NOMO-1 treated with DMSO at 0.1 percent for 48 hours (cell line): Measurements from ENCODE around the gene VAV1.

ENCODE experiments used
- DNase-seq: peaks from one replicate; lab custom pipeline; 2025; ENCODE audit not compliant: unreplicated experiment; lab: John Stamatoyannopoulos, UW

Gene VAV1

DNA sequence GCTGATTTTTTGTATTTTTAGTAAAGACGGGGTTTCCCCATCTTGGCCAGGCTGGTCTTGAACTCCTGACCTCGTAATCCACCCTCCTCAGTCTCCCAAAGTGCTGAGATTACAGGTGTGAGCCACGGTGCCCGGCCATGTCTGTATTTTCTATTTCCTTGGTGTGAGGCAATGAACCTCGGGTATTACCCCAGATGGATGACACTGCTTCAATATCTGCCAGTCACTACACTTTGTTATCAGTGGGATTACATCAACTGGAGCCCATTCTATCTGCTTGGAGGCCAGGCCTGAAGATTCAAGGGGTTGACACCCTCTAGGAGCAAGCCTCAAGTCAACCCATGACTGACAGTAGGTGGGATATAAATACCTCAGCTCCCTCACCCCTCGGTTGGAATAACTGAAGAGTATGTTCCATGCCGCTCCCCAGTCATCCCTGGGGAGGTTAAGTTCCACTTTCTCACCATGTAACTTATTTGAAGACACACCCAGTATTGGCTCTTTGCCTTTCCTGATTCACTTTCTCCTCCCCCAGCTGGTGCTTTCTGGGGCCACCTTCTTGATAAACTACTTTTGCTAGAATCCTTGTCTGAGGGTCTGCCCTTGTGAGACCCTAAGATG, 113.9 kb downstream of the VAV1 start:
- peak; percentile 16 for DNase-seq

DNA sequence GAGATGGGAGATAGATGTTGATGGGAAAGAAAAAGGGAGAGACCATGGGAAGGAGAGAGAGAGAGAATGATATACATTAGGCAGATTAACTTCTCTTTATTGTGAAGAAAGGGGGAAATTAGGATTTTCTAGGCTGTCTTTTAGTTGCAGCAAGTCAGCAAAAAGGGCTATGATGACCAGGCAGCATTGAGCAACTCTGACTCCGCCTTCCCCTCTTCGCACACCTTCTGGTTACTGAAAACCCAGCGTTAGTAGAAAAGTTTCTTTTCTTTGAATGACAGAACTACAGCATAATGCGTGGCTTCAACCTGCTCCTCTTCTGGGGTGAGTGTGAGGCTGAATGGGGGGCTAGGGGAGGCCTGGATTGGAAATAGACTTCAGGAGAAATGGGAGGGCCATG, 114.8 kb downstream of the VAV1 start, which contains the start of gene ADGRE1:
TSS of gene ADGRE1 (plus strand) at position 264 of the 400 bp plus-strand sequence. CDS start at position 294, 30 bp downstream.
- DNase-seq, result peak; percentile 83

DNA sequence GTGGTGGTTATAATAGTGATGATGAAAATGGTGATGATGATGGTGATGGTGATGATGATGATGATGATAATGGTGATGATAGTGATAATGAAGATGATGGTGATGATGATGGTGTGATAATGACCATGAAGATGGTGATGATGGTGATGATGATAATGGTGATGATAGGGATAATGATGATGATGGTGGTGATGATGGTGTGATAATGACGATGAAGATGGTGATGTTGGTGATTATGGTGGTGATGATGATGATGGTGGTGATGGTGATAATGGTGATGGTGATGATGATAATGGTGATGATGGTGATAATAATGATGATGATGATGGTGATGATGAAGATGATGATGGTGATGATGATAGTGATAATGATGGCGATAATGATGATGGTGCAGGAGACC, 116.5 kb downstream of the VAV1 start:
- DNase-seq, result no peak

DNA sequence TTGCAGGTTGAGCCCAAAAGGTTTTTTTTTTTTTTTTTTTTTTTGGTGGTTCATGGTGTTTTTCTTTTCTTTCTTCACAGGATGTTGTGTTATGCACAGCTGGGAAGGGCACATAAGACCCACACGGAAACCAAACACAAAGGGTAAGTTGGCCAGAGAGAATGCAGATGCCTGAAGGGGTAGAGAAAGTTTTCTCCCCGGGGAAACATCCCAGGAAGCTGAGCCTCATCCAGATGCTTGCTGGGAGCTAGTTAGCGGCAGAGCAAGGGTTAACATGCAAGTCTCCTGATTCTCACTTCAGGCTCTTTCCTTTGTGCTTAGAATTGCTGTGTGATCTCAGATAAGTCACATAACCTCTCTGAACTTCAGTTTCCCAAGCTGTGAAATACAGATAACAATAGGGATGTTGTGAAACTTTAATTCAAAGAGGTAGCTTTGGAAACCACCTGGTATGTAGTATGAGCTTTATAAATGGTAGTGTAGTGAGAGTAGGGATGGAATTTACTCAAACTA, 117.9 kb downstream of the VAV1 start:
- DNase-seq, result no peak

DNA sequence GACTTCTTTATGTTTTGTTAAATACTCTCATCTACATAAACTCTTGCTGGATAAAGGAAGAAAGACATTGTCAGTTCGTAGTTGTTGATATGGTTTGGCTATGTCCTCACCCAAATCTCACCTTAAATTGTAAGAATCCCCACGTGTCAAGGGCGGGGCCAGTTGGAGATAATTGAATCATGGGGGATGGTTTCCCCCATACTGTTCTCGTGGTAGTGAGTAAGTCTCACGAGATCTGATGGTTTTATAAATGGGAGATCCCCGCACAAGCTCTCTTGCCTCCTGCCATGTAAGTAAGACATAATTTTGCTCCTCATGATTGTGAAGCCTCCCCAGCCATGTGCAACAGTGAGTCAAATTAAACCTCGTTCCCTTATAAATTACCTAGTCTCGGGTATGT, 118.4 kb downstream of the VAV1 start:
- DNase-seq, result no peak

GRCh38 chr19:6891761-6892385, 119.4 kb downstream of the VAV1 start:
- DNase-seq, result peak; percentile 98

GRCh38 chr19:6894313-6894712, 121.8 kb downstream of the VAV1 start:
- no peak for DNase-seq

- DNase-seq, result no peak
Measured at GRCh38 chr19:6903446-6903845, 130.9 kb downstream of the VAV1 start.

GRCh38 chr19:6906559-6907060, 134.1 kb downstream of the VAV1 start:
- no peak for DNase-seq
